Measurements from ENCODE around the gene GLS2.

GLS2 gene

GRCh38 chr12:56437430-56438176, 50.4 kb downstream of the GLS2 start:
- no peak for DNase-seq

DNA sequence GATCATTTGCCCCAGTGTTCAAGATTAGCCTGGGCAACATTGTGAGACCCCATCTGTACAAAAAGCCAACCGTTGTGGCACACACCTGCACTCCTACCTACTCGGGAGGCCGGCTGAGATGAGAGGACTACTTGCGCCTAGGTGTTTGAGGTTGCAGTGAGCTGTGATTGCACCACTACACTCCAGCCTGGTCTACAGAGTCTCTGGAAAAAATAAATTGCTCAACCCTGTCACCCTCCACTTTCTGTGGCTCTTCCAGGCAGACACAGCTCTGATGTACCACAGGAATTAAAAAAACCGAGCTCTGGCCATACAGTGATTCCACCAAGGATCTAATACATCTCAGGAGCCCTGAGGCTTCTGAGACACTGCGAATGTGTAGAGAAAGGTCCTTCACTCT, 53.1 kb downstream of the GLS2 start:
- DNase-seq: no peak

DNA sequence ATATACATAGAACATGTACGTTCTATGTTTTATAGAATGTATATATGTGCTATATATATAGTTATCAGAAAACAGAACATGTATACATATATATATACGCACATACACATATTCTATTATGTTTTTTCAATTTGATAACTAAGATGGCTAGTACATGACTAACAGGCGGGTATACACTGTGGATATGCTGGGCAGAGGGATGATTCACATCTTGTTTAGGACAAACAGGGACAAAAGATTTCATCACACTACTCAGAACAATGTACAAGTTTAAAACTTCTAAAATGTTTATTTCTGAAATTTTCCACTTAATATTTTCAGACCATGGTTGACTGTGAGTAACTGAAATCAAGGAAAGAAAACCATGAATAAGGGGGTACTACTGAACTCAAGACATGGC, 56.1 kb downstream of the GLS2 start:
- no peak for DNase-seq

DNA sequence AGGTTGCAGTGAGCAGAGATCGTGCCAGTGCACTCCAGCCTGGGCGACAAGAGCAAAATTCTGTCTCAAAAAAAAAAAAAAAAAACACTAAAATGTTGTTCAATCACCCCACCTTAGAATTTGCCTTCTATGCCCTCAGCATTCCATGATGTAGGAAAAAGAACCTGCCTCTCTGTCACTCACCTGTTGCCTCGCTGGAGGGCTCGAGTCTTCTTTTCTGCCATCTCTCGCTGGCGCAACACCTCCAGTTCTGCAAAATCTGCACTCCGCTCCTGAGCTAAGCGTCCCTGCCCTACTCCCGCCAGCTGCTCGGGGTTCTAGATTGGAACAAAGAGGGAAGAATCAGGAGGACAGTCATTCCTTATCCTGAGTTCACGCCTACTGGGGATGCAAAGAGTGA, 56.7 kb downstream of the GLS2 start:
- DNase-seq: no peak

DNA sequence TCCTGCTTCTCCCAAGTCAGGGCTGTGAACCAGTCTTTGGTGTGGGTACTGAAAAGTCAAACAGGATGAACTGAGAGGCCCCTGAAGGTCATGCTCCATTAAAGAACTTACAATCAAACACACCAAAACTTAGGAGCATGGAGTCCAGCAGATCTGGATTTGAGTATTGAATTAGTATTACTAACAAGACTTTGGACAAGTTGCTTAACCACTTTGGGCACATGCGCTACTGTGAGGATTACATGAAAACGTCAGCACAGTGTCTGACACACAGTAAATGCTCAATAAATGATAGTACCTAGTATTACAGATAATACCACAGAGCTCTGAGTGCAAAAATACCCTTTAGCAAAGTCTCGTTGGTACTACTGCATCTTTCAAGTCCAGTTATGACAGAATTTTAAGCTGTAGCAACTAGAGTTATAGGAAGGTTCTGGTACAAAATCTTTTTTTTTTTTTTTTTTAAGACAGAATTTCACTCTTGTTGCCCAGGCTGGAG, 62.0 kb downstream of the GLS2 start:
- no peak for DNase-seq

DNA sequence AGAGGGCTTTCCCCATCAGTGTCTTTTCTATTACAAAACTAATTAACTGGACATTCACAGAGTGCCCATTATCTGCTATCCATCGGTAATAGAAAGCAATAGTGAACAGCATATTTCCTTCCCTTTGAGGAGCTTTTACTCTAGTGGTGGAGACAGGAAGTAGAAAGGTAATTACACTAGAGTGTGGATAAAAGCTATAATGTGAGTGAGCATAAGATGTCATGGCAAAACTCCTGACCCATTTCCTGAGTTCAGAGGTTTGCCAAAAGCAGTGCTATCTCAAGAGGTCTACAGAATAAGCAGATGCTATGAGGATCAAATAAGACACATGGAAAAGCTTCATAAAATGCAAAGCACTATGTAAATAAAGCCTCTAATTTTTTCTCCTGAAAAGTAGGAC, 62.8 kb downstream of the GLS2 start:
- no peak for DNase-seq
